WTC11 (cell line): ENCODE measurements around the gene AGBL4. TPM values are rescaled to one million over a fixed set of nuclear protein-coding genes. Genes with fewer than 3 reads are reported as not detected.

Experiments
- ATAC-seq: fragments of 200-7000 bp; cut with Tn5 transposase; 2 replicates; pipeline ENCODE4 v1.10.0; 2021; ENCODE audit warnings: mild to moderate bottlenecking, moderate library complexity
- CTCF ChIA-PET: fragments of 300-600 bp; sonication (Branson Sonifier 250); formaldehyde crosslinking; loops from one replicate; lab custom pipeline; 2021; ENCODE audit warnings: antibody characterized with exemption; lab: Charles Lee
- POLR2A ChIA-PET: fragments of 350-600 bp; sonication (Branson Sonifier 250); formaldehyde crosslinking; loops from one replicate; lab custom pipeline; 2021; ENCODE audit warnings: antibody characterized with exemption; lab: Charles Lee
- DNase-seq: peaks from one replicate; pipeline ENCODE4 v3.0.0; 2021; ENCODE audit warnings: low spot score
- H3K27ac Mint-ChIP-seq: 2 replicates; pipeline ENCODE4 v1.8.0; 2021; ENCODE audit warnings: mixed read lengths
- H3K27me3 Mint-ChIP-seq: 2 replicates; pipeline ENCODE4 v1.8.0; 2021; ENCODE audit warnings: low read depth, mild to moderate bottlenecking, moderate library complexity, mixed read lengths
- H3K36me3 Mint-ChIP-seq: 2 replicates; pipeline ENCODE4 v1.8.0; 2021; ENCODE audit warnings: mixed read lengths
- H3K4me1 Mint-ChIP-seq: 2 replicates; pipeline ENCODE4 v1.8.0; 2022; ENCODE audit warnings: mixed read lengths
- H3K4me3 Mint-ChIP-seq: 2 replicates; pipeline ENCODE4 v1.8.0; 2021; ENCODE audit warnings: mild to moderate bottlenecking, moderate library complexity, mixed read lengths
- H3K9me3 Mint-ChIP-seq: 2 replicates; pipeline ENCODE4 v1.8.0; 2021; ENCODE audit warnings: mixed read lengths
- CBFB ChIP-seq: sonication (generic); formaldehyde crosslinking; IDR thresholded peaks from 2 replicates; pipeline ENCODE4 v1.8.1; 2022; ENCODE audit warnings: mild to moderate bottlenecking, low read depth, missing genetic modification reagents
- CREB1 ChIP-seq: sonication (generic); formaldehyde crosslinking; IDR thresholded peaks from 2 replicates; pipeline ENCODE4 v1.8.0; 2023; ENCODE audit warnings: mild to moderate bottlenecking, missing genetic modification reagents
- FOXP1 ChIP-seq: sonication (generic); formaldehyde crosslinking; IDR thresholded peaks from 2 replicates; pipeline ENCODE4 v1.8.0; 2022; ENCODE audit warnings: missing genetic modification reagents, mild to moderate bottlenecking, moderate library complexity, borderline replicate concordance
- GRHL2 ChIP-seq: fragments of 250-450 bp; sonication (Bioruptor Pico); IDR thresholded peaks from 2 replicates; pipeline ENCODE4 v1.8.0; 2022; ENCODE audit warnings: mild to moderate bottlenecking, moderate library complexity; ENCODE audit not compliant: insufficient replicate concordance, severe bottlenecking
- IRF1 ChIP-seq: sonication (generic); formaldehyde crosslinking; IDR thresholded peaks from 2 replicates; pipeline ENCODE4 v1.8.0; 2023; ENCODE audit warnings: missing genetic modification reagents
- JAZF1 ChIP-seq: fragments of 250-450 bp; sonication (Bioruptor Pico); IDR thresholded peaks from 2 replicates; pipeline ENCODE4 v1.9.0; 2021; ENCODE audit warnings: moderate library complexity, mild to moderate bottlenecking, inconsistent platforms
- KAT7 ChIP-seq: sonication (generic); formaldehyde crosslinking; IDR thresholded peaks from 2 replicates; pipeline ENCODE4 v1.8.1; 2023; ENCODE audit warnings: missing genetic modification reagents, mild to moderate bottlenecking, borderline replicate concordance
- MYBL2 ChIP-seq: sonication (generic); formaldehyde crosslinking; IDR thresholded peaks from 2 replicates; pipeline ENCODE4 v1.8.1; 2023; ENCODE audit warnings: mild to moderate bottlenecking, moderate library complexity, missing genetic modification reagents
- NR3C1 ChIP-seq: sonication (generic); formaldehyde crosslinking; conservative IDR thresholded peaks from 2 replicates; pipeline ENCODE4 v1.8.1; 2023; ENCODE audit warnings: low read depth, mild to moderate bottlenecking, missing genetic modification reagents
- SMAD3 ChIP-seq: sonication (generic); formaldehyde crosslinking; IDR thresholded peaks from 2 replicates; pipeline ENCODE4 v1.8.0; 2022; ENCODE audit warnings: missing genetic modification reagents, mild to moderate bottlenecking, borderline replicate concordance
- SOX15 ChIP-seq: fragments of 250-450 bp; sonication (Bioruptor Pico); IDR thresholded peaks from 2 replicates; pipeline ENCODE4 v1.9.0; 2021; ENCODE audit warnings: mild to moderate bottlenecking
- TP53 ChIP-seq: sonication (generic); formaldehyde crosslinking; IDR thresholded peaks from 2 replicates; pipeline ENCODE4 v1.8.1; 2023; ENCODE audit warnings: mild to moderate bottlenecking, missing genetic modification reagents
- ZNF219 ChIP-seq: sonication (generic); formaldehyde crosslinking; IDR thresholded peaks from 2 replicates; pipeline ENCODE4 v1.8.0; 2023; ENCODE audit warnings: missing genetic modification reagents, mild to moderate bottlenecking, borderline replicate concordance
- ZNF423 ChIP-seq: fragments of 250-450 bp; sonication (Bioruptor Pico); IDR thresholded peaks from 2 replicates; pipeline ENCODE4 v2.1.2; 2022; ENCODE audit warnings: mild to moderate bottlenecking, moderate library complexity
- ZNF532 ChIP-seq: fragments of 250-450 bp; sonication (Bioruptor Pico); IDR thresholded peaks from 2 replicates; pipeline ENCODE4 v1.9.0; 2021; ENCODE audit warnings: mild to moderate bottlenecking, borderline replicate concordance
- ZNF671 ChIP-seq: fragments of 250-450 bp; sonication (Bioruptor Pico); IDR thresholded peaks from 2 replicates; pipeline ENCODE4 v1.8.0; 2021; ENCODE audit warnings: mild to moderate bottlenecking
- total RNA-seq: library from RNA; stranded (reverse); gene quantifications from 3 replicates; pipeline ENCODE4 v1.2.3, GENCODE V29; 2021
- TF ChIP-seq, protein P1 (sequence below): sonication (generic); formaldehyde crosslinking; IDR thresholded peaks from 2 replicates; pipeline ENCODE4 v1.8.1; 2022; ENCODE audit warnings: missing genetic modification reagents, borderline replicate concordance
- TF ChIP-seq, protein P2 (sequence below): fragments of 250-450 bp; sonication (Bioruptor Pico); IDR thresholded peaks from 2 replicates; pipeline ENCODE4 v1.9.0; 2021; ENCODE audit warnings: mild to moderate bottlenecking
- TF ChIP-seq, protein P3 (sequence below): sonication (generic); formaldehyde crosslinking; IDR thresholded peaks from 2 replicates; pipeline ENCODE4 v1.8.1; 2022; ENCODE audit warnings: mild to moderate bottlenecking, moderate library complexity, missing genetic modification reagents
- TF ChIP-seq, protein P4 (sequence below): sonication (generic); formaldehyde crosslinking; IDR thresholded peaks from 2 replicates; pipeline ENCODE4 v1.8.0; 2023; ENCODE audit warnings: mild to moderate bottlenecking, missing genetic modification reagents
- TF ChIP-seq, protein P5 (sequence below): sonication (generic); formaldehyde crosslinking; IDR thresholded peaks from 2 replicates; pipeline ENCODE4 v1.8.0; 2022; ENCODE audit warnings: missing genetic modification reagents

Gene AGBL4
- total RNA-seq, 1 experiment from 2014 or later: 0.87 TPM

DNA sequence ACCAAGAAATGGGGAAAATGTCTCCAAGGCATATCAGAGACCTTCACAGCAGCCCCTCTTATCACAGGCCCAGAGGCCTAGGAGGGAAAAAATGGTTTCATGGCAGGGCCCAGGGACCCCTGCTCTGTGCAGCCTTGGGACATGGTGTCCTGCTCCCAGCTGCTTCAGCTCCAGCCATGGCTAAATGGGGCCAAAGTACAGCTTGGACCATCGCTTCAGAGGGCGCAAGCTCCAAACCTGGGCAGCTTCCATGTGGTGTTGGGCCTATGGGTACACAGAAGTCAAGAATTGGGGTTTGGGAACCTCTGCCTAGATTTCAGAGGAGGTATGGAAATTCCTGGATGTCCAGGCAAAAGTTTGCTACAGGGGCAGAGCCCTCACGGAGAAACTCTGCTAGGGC is 964.7 kb downstream of the AGBL4 start (continued):
- TF ChIP-seq ZNF532 (CRISPR knock-in tag) (no peak), SMAD3 (CRISPR knock-in tag) (no peak), CBFB (CRISPR knock-in tag) (no peak), FOXP1 (CRISPR knock-in tag) (no peak), IRF1 (CRISPR knock-in tag) (no peak), JAZF1 (CRISPR knock-in tag) (no peak), CREB1 (CRISPR knock-in tag) (no peak)
- TF ChIP-seq, protein P1, sequence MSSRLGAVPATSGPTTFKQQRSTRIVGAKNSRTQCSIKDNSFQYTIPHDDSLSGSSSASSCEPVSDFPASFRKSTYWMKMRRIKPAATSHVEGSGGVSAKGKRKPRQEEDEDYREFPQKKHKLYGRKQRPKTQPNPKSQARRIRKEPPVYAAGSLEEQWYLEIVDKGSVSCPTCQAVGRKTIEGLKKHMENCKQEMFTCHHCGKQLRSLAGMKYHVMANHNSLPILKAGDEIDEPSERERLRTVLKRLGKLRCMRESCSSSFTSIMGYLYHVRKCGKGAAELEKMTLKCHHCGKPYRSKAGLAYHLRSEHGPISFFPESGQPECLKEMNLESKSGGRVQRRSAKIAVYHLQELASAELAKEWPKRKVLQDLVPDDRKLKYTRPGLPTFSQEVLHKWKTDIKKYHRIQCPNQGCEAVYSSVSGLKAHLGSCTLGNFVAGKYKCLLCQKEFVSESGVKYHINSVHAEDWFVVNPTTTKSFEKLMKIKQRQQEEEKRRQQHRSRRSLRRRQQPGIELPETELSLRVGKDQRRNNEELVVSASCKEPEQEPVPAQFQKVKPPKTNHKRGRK (CRISPR knock-in tag): no peak
- TF ChIP-seq, protein P2, sequence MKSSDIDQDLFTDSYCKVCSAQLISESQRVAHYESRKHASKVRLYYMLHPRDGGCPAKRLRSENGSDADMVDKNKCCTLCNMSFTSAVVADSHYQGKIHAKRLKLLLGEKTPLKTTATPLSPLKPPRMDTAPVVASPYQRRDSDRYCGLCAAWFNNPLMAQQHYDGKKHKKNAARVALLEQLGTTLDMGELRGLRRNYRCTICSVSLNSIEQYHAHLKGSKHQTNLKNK (CRISPR knock-in tag): no peak
- TF ChIP-seq, all 79 proteins: peak for 0

- ATAC-seq (no peak), DNase-seq (no peak)
- ChIA-PET CTCF (no interaction called here), POLR2A (no interaction called here)
- no peaks in the 10 kb centered on the region for H3K27me3 Mint-ChIP-seq
- H3K4me1 Mint-ChIP-seq: no peaks in the 10 kb centered on the region
- no peak overlapping the region for H3K4me3 Mint-ChIP-seq
- no peaks in the 10 kb centered on the region for H3K36me3 Mint-ChIP-seq
- no peaks in the 10 kb centered on the region for H3K9me3 Mint-ChIP-seq
- no peak overlapping the region for H3K27ac Mint-ChIP-seq
- TF ChIP-seq ZNF219 (CRISPR knock-in tag) (no peak), SMAD3 (CRISPR knock-in tag) (no peak), NR3C1 (no peak), ZNF671 (CRISPR knock-in tag) (no peak), GRHL2 (CRISPR knock-in tag) (no peak), SOX15 (CRISPR knock-in tag) (no peak), TP53 (CRISPR knock-in tag) (no peak), MYBL2 (no peak), KAT7 (no peak), ZNF423 (CRISPR knock-in tag) (no peak)
- TF ChIP-seq, protein P3, sequence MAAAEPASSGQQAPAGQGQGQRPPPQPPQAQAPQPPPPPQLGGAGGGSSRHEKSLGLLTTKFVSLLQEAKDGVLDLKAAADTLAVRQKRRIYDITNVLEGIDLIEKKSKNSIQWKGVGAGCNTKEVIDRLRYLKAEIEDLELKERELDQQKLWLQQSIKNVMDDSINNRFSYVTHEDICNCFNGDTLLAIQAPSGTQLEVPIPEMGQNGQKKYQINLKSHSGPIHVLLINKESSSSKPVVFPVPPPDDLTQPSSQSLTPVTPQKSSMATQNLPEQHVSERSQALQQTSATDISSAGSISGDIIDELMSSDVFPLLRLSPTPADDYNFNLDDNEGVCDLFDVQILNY (CRISPR knock-in tag): no peak
- TF ChIP-seq, protein P4, sequence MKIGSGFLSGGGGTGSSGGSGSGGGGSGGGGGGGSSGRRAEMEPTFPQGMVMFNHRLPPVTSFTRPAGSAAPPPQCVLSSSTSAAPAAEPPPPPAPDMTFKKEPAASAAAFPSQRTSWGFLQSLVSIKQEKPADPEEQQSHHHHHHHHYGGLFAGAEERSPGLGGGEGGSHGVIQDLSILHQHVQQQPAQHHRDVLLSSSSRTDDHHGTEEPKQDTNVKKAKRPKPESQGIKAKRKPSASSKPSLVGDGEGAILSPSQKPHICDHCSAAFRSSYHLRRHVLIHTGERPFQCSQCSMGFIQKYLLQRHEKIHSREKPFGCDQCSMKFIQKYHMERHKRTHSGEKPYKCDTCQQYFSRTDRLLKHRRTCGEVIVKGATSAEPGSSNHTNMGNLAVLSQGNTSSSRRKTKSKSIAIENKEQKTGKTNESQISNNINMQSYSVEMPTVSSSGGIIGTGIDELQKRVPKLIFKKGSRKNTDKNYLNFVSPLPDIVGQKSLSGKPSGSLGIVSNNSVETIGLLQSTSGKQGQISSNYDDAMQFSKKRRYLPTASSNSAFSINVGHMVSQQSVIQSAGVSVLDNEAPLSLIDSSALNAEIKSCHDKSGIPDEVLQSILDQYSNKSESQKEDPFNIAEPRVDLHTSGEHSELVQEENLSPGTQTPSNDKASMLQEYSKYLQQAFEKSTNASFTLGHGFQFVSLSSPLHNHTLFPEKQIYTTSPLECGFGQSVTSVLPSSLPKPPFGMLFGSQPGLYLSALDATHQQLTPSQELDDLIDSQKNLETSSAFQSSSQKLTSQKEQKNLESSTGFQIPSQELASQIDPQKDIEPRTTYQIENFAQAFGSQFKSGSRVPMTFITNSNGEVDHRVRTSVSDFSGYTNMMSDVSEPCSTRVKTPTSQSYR (CRISPR knock-in tag): no peak
- TF ChIP-seq, protein P5, sequence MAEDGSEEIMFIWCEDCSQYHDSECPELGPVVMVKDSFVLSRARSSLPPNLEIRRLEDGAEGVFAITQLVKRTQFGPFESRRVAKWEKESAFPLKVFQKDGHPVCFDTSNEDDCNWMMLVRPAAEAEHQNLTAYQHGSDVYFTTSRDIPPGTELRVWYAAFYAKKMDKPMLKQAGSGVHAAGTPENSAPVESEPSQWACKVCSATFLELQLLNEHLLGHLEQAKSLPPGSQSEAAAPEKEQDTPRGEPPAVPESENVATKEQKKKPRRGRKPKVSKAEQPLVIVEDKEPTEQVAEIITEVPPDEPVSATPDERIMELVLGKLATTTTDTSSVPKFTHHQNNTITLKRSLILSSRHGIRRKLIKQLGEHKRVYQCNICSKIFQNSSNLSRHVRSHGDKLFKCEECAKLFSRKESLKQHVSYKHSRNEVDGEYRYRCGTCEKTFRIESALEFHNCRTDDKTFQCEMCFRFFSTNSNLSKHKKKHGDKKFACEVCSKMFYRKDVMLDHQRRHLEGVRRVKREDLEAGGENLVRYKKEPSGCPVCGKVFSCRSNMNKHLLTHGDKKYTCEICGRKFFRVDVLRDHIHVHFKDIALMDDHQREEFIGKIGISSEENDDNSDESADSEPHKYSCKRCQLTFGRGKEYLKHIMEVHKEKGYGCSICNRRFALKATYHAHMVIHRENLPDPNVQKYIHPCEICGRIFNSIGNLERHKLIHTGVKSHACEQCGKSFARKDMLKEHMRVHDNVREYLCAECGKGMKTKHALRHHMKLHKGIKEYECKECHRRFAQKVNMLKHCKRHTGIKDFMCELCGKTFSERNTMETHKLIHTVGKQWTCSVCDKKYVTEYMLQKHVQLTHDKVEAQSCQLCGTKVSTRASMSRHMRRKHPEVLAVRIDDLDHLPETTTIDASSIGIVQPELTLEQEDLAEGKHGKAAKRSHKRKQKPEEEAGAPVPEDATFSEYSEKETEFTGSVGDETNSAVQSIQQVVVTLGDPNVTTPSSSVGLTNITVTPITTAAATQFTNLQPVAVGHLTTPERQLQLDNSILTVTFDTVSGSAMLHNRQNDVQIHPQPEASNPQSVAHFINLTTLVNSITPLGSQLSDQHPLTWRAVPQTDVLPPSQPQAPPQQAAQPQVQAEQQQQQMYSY (CRISPR knock-in tag): no peak
Observed at GRCh38 chr1:49052102-49052501, 971.7 kb downstream of the AGBL4 start.
